Measurements from ENCODE around the gene SIGLEC10. TPM values are rescaled to one million over a fixed set of nuclear protein-coding genes. Genes with fewer than 3 reads are reported as not detected.

Gene SIGLEC10
- polyA plus RNA-seq, 1 donor from 2014 or later = 83.2 TPM

GRCh38 chr19:51392701-51393100 is 24.7 kb downstream of the SIGLEC10 start:
- peaks cover 19 to 29% (median 20%) of the 10 kb centered on the region in 3 donors for H3K4me1 Mint-ChIP-seq
- H3K4me3 Mint-ChIP-seq = peak overlapping the region in 1 of 4 donors; percentile 41
- no peak overlapping the region for H3K27ac Mint-ChIP-seq
- peaks cover 1% of the 10 kb centered on the region for H3K36me3 Mint-ChIP-seq
- no peaks in the 10 kb centered on the region for H3K27me3 Mint-ChIP-seq
- H3K9me3 Mint-ChIP-seq = no peaks in the 10 kb centered on the region

- H3K27me3 Mint-ChIP-seq = no peaks in the 10 kb centered on the region
- H3K4me1 Mint-ChIP-seq = peaks cover 17 to 26% (median 18%) of the 10 kb centered on the region in 3 donors
- H3K36me3 Mint-ChIP-seq = peaks cover 1% of the 10 kb centered on the region
- H3K27ac Mint-ChIP-seq = peak overlapping the region in 2 of 3 donors; percentile 7 to 78
- H3K4me3 Mint-ChIP-seq = peak overlapping the region in 3 of 4 donors; percentile 41 to 70 (median 54)
- H3K9me3 Mint-ChIP-seq = no peaks in the 10 kb centered on the region
These were observed 26.3 kb downstream of the SIGLEC10 start for GRCh38 chr19:51391073-51391611.

GRCh38 chr19:51389143-51389542 is 28.3 kb downstream of the SIGLEC10 start:
- Mint-ChIP-seq H3K9me3 (no peaks in the 10 kb centered on the region), H3K4me3 (no peak overlapping the region), H3K4me1 (peaks cover 5 to 9% (median 5%) of the 10 kb centered on the region in 3 donors), H3K36me3 (peaks cover 1% of the 10 kb centered on the region), H3K27ac (no peak overlapping the region), H3K27me3 (no peaks in the 10 kb centered on the region)

GRCh38 chr19:51387924-51388389 is 29.5 kb downstream of the SIGLEC10 start, which contains the start of gene LIM2:
Gene LIM2 (minus strand): TSS chr19:51387974. CDS start chr19:51387443, 531 bp downstream.
- no peaks in the 10 kb centered on the region for H3K9me3 Mint-ChIP-seq
- H3K27ac Mint-ChIP-seq = peak within 1 kb of the TSS in 2 of 3 donors; percentile 15 to 40
- H3K27me3 Mint-ChIP-seq = no peaks in the 10 kb centered on the region
- peaks cover 1% of the 10 kb centered on the region for H3K36me3 Mint-ChIP-seq
- peak within 1 kb of the TSS in 3 of 4 donors; percentile 3 to 55 (median 18) for H3K4me3 Mint-ChIP-seq
- peaks cover 1 to 6% (median 2%) of the 10 kb centered on the region in 3 donors for H3K4me1 Mint-ChIP-seq

GRCh38 chr19:51386882-51387520 is 30.4 kb downstream of the SIGLEC10 start:
- H3K27ac Mint-ChIP-seq = peak overlapping the region in 2 of 3 donors; percentile 15 to 40
- H3K9me3 Mint-ChIP-seq = no peaks in the 10 kb centered on the region
- H3K27me3 Mint-ChIP-seq = no peaks in the 10 kb centered on the region
- H3K36me3 Mint-ChIP-seq = peaks cover 1% of the 10 kb centered on the region
- peaks cover 0 to 6% (median 2%) of the 10 kb centered on the region in 3 donors for H3K4me1 Mint-ChIP-seq
- no peak overlapping the region for H3K4me3 Mint-ChIP-seq

GRCh38 chr19:51382004-51382403 is 35.4 kb downstream of the SIGLEC10 start:
- Mint-ChIP-seq H3K9me3 (peaks cover 0 to 1% (median 0%) of the 10 kb centered on the region in 3 donors), H3K4me3 (no peak overlapping the region), H3K36me3 (no peaks in the 10 kb centered on the region), H3K27me3 (no peaks in the 10 kb centered on the region), H3K27ac (no peak overlapping the region), H3K4me1 (no peaks in the 10 kb centered on the region)

GRCh38 chr19:51380379-51380778 is 37.1 kb downstream of the SIGLEC10 start:
- H3K27ac Mint-ChIP-seq = no peak overlapping the region
- H3K4me1 Mint-ChIP-seq = peaks cover 0 to under 1% (median 0%) of the 10 kb centered on the region in 3 donors
- H3K9me3 Mint-ChIP-seq = peaks cover 0 to 1% (median 0%) of the 10 kb centered on the region in 3 donors
- no peaks in the 10 kb centered on the region for H3K36me3 Mint-ChIP-seq
- H3K4me3 Mint-ChIP-seq = no peak overlapping the region
- no peaks in the 10 kb centered on the region for H3K27me3 Mint-ChIP-seq

GRCh38 chr19:51377422-51377821 is 40.0 kb downstream of the SIGLEC10 start:
- Mint-ChIP-seq H3K4me1 (peaks cover 0 to 5% (median 3%) of the 10 kb centered on the region in 3 donors), H3K4me3 (no peak overlapping the region), H3K27ac (no peak overlapping the region), H3K9me3 (peaks cover 0 to 1% (median 0%) of the 10 kb centered on the region in 3 donors), H3K27me3 (no peaks in the 10 kb centered on the region), H3K36me3 (no peaks in the 10 kb centered on the region)

- H3K4me3 Mint-ChIP-seq = peak overlapping the region in 1 of 4 donors; percentile 2
- H3K27me3 Mint-ChIP-seq = no peaks in the 10 kb centered on the region
- no peaks in the 10 kb centered on the region for H3K36me3 Mint-ChIP-seq
- peaks cover 0 to 5% (median 3%) of the 10 kb centered on the region in 3 donors for H3K4me1 Mint-ChIP-seq
- H3K9me3 Mint-ChIP-seq = no peaks in the 10 kb centered on the region
- no peak overlapping the region for H3K27ac Mint-ChIP-seq
These were observed 41.8 kb downstream of the SIGLEC10 start for GRCh38 chr19:51375504-51376221.

- Mint-ChIP-seq H3K36me3 (no peaks in the 10 kb centered on the region), H3K27me3 (no peaks in the 10 kb centered on the region), H3K9me3 (no peaks in the 10 kb centered on the region), H3K4me1 (peaks cover 0 to 8% (median 5%) of the 10 kb centered on the region in 3 donors), H3K4me3 (peak within 1 kb of the TSS in 3 of 4 donors; percentile 12 to 60 (median 54)), H3K27ac (peak within 1 kb of the TSS in 2 of 3 donors; percentile 60 to 80)
These were observed 44.6 kb downstream of the SIGLEC10 start, which contains the start of gene NKG7 for GRCh38 chr19:51372649-51373504. Gene NKG7 (minus strand): TSS chr19:51372654. CDS start chr19:51372535, 119 bp downstream.

GRCh38 chr19:51372021-51372648 is 45.3 kb downstream of the SIGLEC10 start:
- peaks cover 0 to 8% (median 5%) of the 10 kb centered on the region in 3 donors for H3K4me1 Mint-ChIP-seq

GRCh38 chr19:51371186-51371690 is 46.2 kb downstream of the SIGLEC10 start:
- Mint-ChIP-seq H3K27me3 (no peaks in the 10 kb centered on the region), H3K27ac (peak overlapping the region in 1 of 3 donors; percentile 80), H3K36me3 (no peaks in the 10 kb centered on the region), H3K4me3 (peak overlapping the region in 3 of 4 donors; percentile 12 to 55 (median 54)), H3K4me1 (peaks cover 0 to 8% (median 5%) of the 10 kb centered on the region in 3 donors), H3K9me3 (no peaks in the 10 kb centered on the region)

More at GRCh38 chr19:51372021-51372648, 45.3 kb downstream of the SIGLEC10 start:
- Mint-ChIP-seq H3K27ac (peak overlapping the region in 1 of 3 donors; percentile 60), H3K36me3 (no peaks in the 10 kb centered on the region), H3K9me3 (no peaks in the 10 kb centered on the region), H3K27me3 (no peaks in the 10 kb centered on the region), H3K4me3 (peak overlapping the region in 2 of 4 donors; percentile 12 to 18)

- Mint-ChIP-seq H3K4me3 (peak overlapping the region in 3 of 4 donors; percentile 70 to 81 (median 80)), H3K9me3 (no peaks in the 10 kb centered on the region), H3K27ac (peak overlapping the region in 2 of 3 donors; percentile 7 to 71), H3K4me1 (peaks cover 6 to 10% (median 9%) of the 10 kb centered on the region in 3 donors), H3K36me3 (no peaks in the 10 kb centered on the region), H3K27me3 (no peaks in the 10 kb centered on the region)
These were observed 47.2 kb downstream of the SIGLEC10 start for GRCh38 chr19:51370230-51370629.

Measured in IgD-negative memory B cell (primary cell).